PC-9 (cell line): Measurements from ENCODE around the gene PARN. TPM values are rescaled to one million over a fixed set of nuclear protein-coding genes. Genes with fewer than 3 reads are reported as not detected.

Experiments used
- BruUV-seq: library from RNA; stranded (reverse); fragments of 400-500 nt; replicated peaks from 2 replicates; lab custom pipeline; 2021; lab: Mats Ljungman, UMichigan
- CTCF ChIA-PET: fragments of 300-600 bp; sonication (Branson Sonifier 250); formaldehyde crosslinking; loops from one replicate; lab custom pipeline; 2022; ENCODE audit warnings: antibody characterized with exemption; lab: Charles Lee
- POLR2A ChIA-PET: fragments of 300-600 bp; sonication (Branson Sonifier 250); formaldehyde crosslinking; loops from one replicate; lab custom pipeline; 2022; ENCODE audit warnings: antibody characterized with exemption; ENCODE audit not compliant: unreplicated experiment; lab: Charles Lee
- DNase-seq, 2 experiments: peaks; one replicate each; pipeline versions ENCODE4 v3.0.0 to v3.0.0-alpha.2; 2015 to 2022; ENCODE audit warnings: mixed read lengths in 1 of 2
- H2AFZ ChIP-seq: fragments of 200-600 bp; sonication (generic); 2 replicates; pipeline ENCODE4 v1.8.1; 2017; ENCODE audit warnings: antibody characterized with exemption
- H3F3A ChIP-seq: fragments of 200-600 bp; sonication (generic); 2 replicates; pipeline ENCODE4 v1.8.1; 2017; ENCODE audit warnings: antibody characterized with exemption, mild to moderate bottlenecking, low read depth; ENCODE audit not compliant: insufficient read depth
- H3K27ac ChIP-seq: fragments of 200-600 bp; sonication (generic); 2 replicates; pipeline ENCODE4 v1.6.1; 2016; ENCODE audit warnings: mixed run types
- H3K27me3 ChIP-seq: fragments of 200-600 bp; sonication (generic); 2 replicates; pipeline ENCODE4 v1.6.1; 2016; ENCODE audit warnings: low read depth, mixed run types; ENCODE audit not compliant: insufficient read depth
- H3K36me3 ChIP-seq: fragments of 200-600 bp; sonication (generic); 2 replicates; pipeline ENCODE4 v1.6.1; 2016; ENCODE audit warnings: low read depth, mixed run types
- H3K4me1 ChIP-seq: fragments of 200-600 bp; sonication (generic); replicated peaks from 2 replicates; pipeline ENCODE4 v1.6.1; 2016; ENCODE audit warnings: mixed run types; ENCODE audit not compliant: insufficient read depth
- H3K4me2 ChIP-seq: fragments of 200-600 bp; sonication (generic); 2 replicates; pipeline ENCODE4 v1.6.1; 2017; ENCODE audit warnings: mixed run types
- H3K4me3 ChIP-seq: fragments of 200-600 bp; sonication (generic); 2 replicates; pipeline ENCODE4 v1.6.1; 2016; ENCODE audit warnings: mixed run types
- H3K79me2 ChIP-seq: fragments of 200-600 bp; sonication (generic); 2 replicates; pipeline ENCODE4 v1.6.1; 2017; ENCODE audit warnings: low read depth, mixed run types
- H3K9me2 ChIP-seq: fragments of 200-600 bp; sonication (generic); 2 replicates; pipeline ENCODE4 v1.8.1; 2017; ENCODE audit warnings: mild to moderate bottlenecking; ENCODE audit not compliant: insufficient read depth
- H3K9me3 ChIP-seq: fragments of 200-600 bp; sonication (generic); 2 replicates; pipeline ENCODE4 v1.8.1; 2016; ENCODE audit warnings: low read depth; ENCODE audit not compliant: insufficient read depth
- H4K20me1 ChIP-seq: fragments of 200-600 bp; sonication (generic); 2 replicates; pipeline ENCODE4 v1.8.1; 2017; ENCODE audit not compliant: insufficient read depth
- EZH2 ChIP-seq: fragments of 200-600 bp; sonication (generic); IDR thresholded peaks from 2 replicates; pipeline ENCODE4 v1.8.0; 2017; ENCODE audit warnings: antibody characterized with exemption, low read depth
- intact Hi-C: fragments of 100-400 bp; cut with micrococcal nuclease; formaldehyde crosslinking; loops from one replicate; pipeline ENCODE4 v1.10.0; 2022; ENCODE audit not compliant: unreplicated experiment
- total RNA-seq: library from RNA; stranded (reverse); gene quantifications from 2 replicates; pipeline ENCODE4 v1.2.3, GENCODE V29; 2021
- TF ChIP-seq, protein P1 (sequence below): fragments of 200-600 bp; sonication (generic); conservative IDR thresholded peaks from 2 replicates; pipeline ENCODE4 v1.6.1; 2017; ENCODE audit warnings: mixed run types, antibody characterized with exemption, mild to moderate bottlenecking, moderate library complexity

The PARN gene
- total RNA-seq, 1 experiment from 2014 or later = 53.0 TPM

DNA sequence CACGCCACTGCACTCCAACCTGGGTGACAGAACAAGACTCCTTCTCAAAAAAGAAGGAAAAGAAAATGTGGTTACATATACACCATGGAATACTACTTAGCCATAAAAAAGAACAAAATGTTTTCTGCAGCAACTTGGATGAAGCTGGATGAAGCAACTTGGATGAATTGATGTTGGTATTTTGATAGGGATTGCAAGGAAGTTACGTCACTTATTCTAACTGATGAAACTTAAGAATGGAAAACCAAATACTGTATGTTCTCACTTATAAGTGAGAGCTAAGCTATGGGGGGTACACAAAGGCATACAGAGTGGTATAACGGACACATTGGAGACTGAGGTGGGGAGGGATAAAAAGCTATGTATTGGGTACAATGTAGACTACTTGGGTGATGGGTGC is 46.6 kb upstream of the PARN start:
- H3K9me2 ChIP-seq = no peaks in the 10 kb centered on the region
- H3K4me1 ChIP-seq = no peaks in the 10 kb centered on the region
- H3K27ac ChIP-seq = no peak overlapping the region
- POLR2A ChIA-PET = no interaction called here
- H3K4me2 ChIP-seq = no peak overlapping the region
- TF ChIP-seq, protein P1, sequence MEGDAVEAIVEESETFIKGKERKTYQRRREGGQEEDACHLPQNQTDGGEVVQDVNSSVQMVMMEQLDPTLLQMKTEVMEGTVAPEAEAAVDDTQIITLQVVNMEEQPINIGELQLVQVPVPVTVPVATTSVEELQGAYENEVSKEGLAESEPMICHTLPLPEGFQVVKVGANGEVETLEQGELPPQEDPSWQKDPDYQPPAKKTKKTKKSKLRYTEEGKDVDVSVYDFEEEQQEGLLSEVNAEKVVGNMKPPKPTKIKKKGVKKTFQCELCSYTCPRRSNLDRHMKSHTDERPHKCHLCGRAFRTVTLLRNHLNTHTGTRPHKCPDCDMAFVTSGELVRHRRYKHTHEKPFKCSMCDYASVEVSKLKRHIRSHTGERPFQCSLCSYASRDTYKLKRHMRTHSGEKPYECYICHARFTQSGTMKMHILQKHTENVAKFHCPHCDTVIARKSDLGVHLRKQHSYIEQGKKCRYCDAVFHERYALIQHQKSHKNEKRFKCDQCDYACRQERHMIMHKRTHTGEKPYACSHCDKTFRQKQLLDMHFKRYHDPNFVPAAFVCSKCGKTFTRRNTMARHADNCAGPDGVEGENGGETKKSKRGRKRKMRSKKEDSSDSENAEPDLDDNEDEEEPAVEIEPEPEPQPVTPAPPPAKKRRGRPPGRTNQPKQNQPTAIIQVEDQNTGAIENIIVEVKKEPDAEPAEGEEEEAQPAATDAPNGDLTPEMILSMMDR = no peak
- no peak for TF ChIP-seq EZH2
- H3K4me3 ChIP-seq = no peak overlapping the region
- no peaks in the 10 kb centered on the region for H3K36me3 ChIP-seq
- intact Hi-C loops = no loop called here
- no peaks in the 10 kb centered on the region for H3K79me2 ChIP-seq
- no peak for DNase-seq
- no peaks in the 10 kb centered on the region for H3K27me3 ChIP-seq
- no peaks in the 10 kb centered on the region for H3F3A ChIP-seq
- H3K9me3 ChIP-seq = no peaks in the 10 kb centered on the region
- no peaks in the 10 kb centered on the region for H4K20me1 ChIP-seq
- no peak overlapping the region for H2AFZ ChIP-seq
- BruUV-seq = no TSS peak
- CTCF ChIA-PET = no interaction called here

DNA sequence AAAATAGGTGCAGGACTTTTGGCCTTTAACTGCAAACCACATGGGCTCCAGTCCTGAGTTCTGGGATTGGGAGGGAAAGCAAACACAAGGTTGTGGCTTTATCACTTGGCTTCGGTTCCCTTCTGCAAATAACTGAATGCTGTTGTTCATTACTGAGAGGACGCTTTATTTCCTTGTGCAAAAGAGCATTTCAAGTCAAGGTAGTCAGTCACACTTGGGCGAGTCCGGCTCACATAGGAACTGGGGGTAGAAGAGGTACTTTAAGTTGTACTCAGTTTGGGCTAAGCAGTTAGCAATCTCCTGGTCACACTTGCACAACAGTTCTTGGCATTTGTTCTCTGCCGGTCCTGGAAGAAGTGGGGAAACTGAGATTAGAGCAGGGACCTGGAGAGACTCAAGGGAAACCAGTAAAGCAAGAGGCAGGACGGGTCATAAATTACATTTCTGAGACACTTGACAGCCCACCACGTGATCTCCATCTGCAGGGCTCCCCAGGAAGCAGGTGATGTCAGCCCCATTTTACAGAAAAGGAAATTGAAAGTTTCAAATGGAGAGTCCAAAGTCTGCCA is 42.4 kb upstream of the PARN start:
- no peaks in the 10 kb centered on the region for H3K9me3 ChIP-seq
- BruUV-seq = TSS peak; percentile 3
- H3K9me2 ChIP-seq = no peaks in the 10 kb centered on the region
- H3K79me2 ChIP-seq = no peaks in the 10 kb centered on the region
- intact Hi-C loops = no loop called here
- no peak overlapping the region for H3K4me2 ChIP-seq
- TF ChIP-seq, protein P1 = no peak
- no peak for TF ChIP-seq EZH2
- no peaks in the 10 kb centered on the region for H3K4me1 ChIP-seq
- H3K36me3 ChIP-seq = no peaks in the 10 kb centered on the region
- H3K27ac ChIP-seq = no peak overlapping the region
- no peaks in the 10 kb centered on the region for H3K27me3 ChIP-seq
- no peak for DNase-seq
- peaks cover 14% of the 10 kb centered on the region; the same call in 1 of the 2 replicates for H3F3A ChIP-seq
- no peak overlapping the region for H3K4me3 ChIP-seq
- H2AFZ ChIP-seq = no peak overlapping the region
- CTCF ChIA-PET = interaction anchor here (0.7 kb wide), 1 partner anchor 126 kb away, joined by 12 read pairs; no protein-coding TSS in a partner anchor
- POLR2A ChIA-PET = interaction anchor here (0.6 kb wide), 1 partner anchor 339 kb away, joined by 4 read pairs; no protein-coding TSS in a partner anchor
- H4K20me1 ChIP-seq = no peaks in the 10 kb centered on the region

DNA sequence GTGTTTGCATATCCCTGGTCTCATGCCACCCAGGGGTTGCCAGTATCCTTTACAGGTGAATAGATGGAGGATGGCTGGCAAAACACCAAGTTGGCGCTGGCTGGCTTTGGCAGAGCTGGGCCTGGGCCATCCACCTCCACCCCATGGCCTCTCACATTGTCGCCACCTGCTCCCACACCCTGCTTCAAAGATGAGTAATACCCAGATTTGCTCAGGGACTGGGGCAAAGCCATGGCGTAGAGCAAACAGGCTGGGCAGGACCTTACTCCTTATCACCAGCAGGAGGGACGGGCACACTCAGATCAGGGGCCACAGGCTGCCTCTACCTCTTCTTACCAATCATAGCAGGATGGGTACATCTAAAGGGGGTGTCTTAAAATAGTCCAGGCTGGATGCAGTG is 39.7 kb upstream of the PARN start:
- no TSS peak for BruUV-seq
- CTCF ChIA-PET = no interaction called here
- H3F3A ChIP-seq = peaks cover 14% of the 10 kb centered on the region; the same call in 1 of the 2 replicates
- H3K4me3 ChIP-seq = no peak overlapping the region
- H3K79me2 ChIP-seq = no peaks in the 10 kb centered on the region
- H3K4me2 ChIP-seq = no peak overlapping the region
- intact Hi-C loops = no loop called here
- H3K9me3 ChIP-seq = no peaks in the 10 kb centered on the region
- H3K27ac ChIP-seq = no peak overlapping the region
- H2AFZ ChIP-seq = no peak overlapping the region
- no peaks in the 10 kb centered on the region for H4K20me1 ChIP-seq
- DNase-seq = peak in 1 of 2 experiments; percentile 47
- no peaks in the 10 kb centered on the region for H3K9me2 ChIP-seq
- H3K4me1 ChIP-seq = no peaks in the 10 kb centered on the region
- peaks cover 7% of the 10 kb centered on the region for H3K36me3 ChIP-seq
- H3K27me3 ChIP-seq = no peaks in the 10 kb centered on the region
- TF ChIP-seq, protein P1 = no peak
- no peak for TF ChIP-seq EZH2
- POLR2A ChIA-PET = no interaction called here
